Thyroid gland (tissue), 4 donors: Measurements from ENCODE around the gene SDC3.

Experiments used
- POLR2A ChIP-seq, 2 donors: fragments of 450-650 bp; IDR thresholded peaks; one replicate each; pipeline ENCODE4 v1.6.1; 2017; ENCODE audit warnings: antibody characterized with exemption in 2 of 2, mild to moderate bottlenecking in 2 of 2, moderate library complexity in 1 of 2
- TF ChIP-seq, protein P1 (sequence below), 6 experiments: fragments of 200-600 bp in 3 of 6; fragments of 450-650 bp in 3 of 6; sonication (generic) in 3 of 6; IDR thresholded peaks; one replicate each; pipeline ENCODE4 v1.5.1; 2016 to 2019; ENCODE audit warnings: antibody characterized with exemption in 6 of 6, mild to moderate bottlenecking in 2 of 6, inconsistent platforms in 1 of 6, moderate library complexity in 1 of 6

- TF ChIP-seq, protein P1, sequence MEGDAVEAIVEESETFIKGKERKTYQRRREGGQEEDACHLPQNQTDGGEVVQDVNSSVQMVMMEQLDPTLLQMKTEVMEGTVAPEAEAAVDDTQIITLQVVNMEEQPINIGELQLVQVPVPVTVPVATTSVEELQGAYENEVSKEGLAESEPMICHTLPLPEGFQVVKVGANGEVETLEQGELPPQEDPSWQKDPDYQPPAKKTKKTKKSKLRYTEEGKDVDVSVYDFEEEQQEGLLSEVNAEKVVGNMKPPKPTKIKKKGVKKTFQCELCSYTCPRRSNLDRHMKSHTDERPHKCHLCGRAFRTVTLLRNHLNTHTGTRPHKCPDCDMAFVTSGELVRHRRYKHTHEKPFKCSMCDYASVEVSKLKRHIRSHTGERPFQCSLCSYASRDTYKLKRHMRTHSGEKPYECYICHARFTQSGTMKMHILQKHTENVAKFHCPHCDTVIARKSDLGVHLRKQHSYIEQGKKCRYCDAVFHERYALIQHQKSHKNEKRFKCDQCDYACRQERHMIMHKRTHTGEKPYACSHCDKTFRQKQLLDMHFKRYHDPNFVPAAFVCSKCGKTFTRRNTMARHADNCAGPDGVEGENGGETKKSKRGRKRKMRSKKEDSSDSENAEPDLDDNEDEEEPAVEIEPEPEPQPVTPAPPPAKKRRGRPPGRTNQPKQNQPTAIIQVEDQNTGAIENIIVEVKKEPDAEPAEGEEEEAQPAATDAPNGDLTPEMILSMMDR (IDR thresholded peaks at IDR 0.05), result no peak
- no peak for TF ChIP-seq POLR2A (IDR thresholded peaks at IDR 0.05)
Observed at GRCh38 chr1:30916296-30916695, 7.7 kb upstream of the SDC3 start.
